Iris pigment epithelial cell (primary cell): ENCODE results near the gene EML4.
A peak's percentile ranks its signal among the peaks of the same experiment; 100 is the strongest.
"Not testable (repeated sequence)": the region's sequence is repeated elsewhere in the genome, so short reads cannot be mapped to it uniquely, and the experiment has no call there.

Source experiments
- DNase-seq: peaks from one replicate; pipeline ENCODE4 v3.0.0-alpha.2; 2011; ENCODE audit warnings: low read depth

Gene EML4

GRCh38 chr2:42353792-42354429, 184.8 kb downstream of the EML4 start:
- peak; percentile 46 for DNase-seq

DNA sequence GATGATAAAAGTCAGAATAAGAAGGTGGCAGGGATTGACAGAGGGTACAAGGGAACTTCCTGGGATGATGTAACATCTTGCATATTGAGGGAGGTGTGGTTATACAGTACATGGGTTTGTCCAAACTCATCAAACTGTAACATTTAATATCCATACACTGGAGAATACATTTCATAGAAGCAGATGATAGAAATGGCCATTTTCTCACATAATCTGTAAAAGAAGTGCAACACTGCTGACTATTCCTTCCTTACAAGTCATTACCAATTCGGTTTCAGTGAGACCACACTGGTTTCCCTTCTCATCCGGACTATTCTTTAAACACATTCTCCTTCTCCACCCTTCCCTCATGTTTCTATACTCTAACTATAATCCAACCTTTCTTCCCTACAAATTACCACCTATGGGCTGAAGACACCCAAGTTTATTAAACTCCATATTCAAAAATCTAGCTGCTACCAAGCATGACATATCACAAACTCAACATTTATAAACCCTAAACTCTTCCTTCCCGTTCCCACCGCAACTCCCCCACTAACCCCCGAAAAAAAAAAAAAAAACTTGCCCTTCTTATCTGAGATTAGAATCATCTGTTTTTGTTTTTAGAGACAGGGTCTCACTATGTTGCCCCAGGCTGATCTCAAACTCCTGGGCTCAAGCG, 190.3 kb downstream of the EML4 start:
- no peak for DNase-seq

- DNase-seq, result peak; percentile 72
Observed at GRCh38 chr2:42359965-42360483, 190.9 kb downstream of the EML4 start.

- DNase-seq, result no peak
Observed at GRCh38 chr2:42360493-42360889, 191.3 kb downstream of the EML4 start.

DNA sequence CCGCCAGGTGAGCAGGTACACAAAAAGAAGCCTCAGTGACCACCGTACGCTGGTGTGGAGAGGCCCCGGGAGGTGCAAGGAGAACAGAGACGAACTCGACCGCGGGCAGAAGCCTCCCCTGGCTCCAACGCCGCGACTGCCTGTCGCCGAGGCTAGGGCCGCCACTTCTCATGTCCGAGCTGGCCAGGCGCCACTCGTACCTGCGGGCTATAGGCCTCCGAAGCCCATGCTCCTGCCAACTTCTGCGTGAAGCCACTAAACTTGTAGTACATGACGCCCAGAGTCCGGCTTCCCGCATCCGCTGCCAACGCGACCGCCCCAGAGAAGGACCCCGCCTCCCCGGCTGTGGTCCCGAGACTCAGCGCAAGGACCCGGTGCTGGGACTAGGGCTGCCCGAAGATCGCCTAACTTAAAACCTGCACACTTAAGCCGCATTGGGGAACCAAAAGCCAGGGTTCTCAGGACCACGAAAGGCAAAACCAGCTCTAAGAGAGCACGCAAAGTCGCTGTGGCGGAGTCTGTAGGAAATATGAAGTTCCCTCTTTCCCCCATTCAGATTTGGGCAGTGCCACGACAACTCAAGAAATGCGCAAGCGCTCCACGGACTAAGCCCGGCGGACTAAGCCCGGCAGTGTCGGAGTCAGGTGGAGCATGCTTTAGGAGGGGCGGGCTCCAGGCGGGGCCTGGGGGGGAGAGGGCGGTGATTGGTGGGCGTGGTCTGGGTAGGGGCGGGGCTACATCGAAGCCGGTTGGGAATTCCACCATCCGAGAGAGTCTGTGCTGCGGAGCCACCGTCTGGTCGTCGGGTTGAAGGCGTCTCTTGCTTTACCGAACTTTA, 192.0 kb downstream of the EML4 start, which contains the start of gene COX7A2L:
TSS of gene COX7A2L (minus strand) at position 328 of the 838 bp plus-strand sequence. CDS start at position 272, 56 bp downstream.
- DNase-seq, result peak; percentile 97

- DNase-seq, result no peak
Observed at GRCh38 chr2:42361728-42362283, 192.7 kb downstream of the EML4 start.

GRCh38 chr2:42363413-42363812, 194.3 kb downstream of the EML4 start:
- no peak for DNase-seq

GRCh38 chr2:42364658-42365057, 195.5 kb downstream of the EML4 start:
- DNase-seq, result no peak

DNA sequence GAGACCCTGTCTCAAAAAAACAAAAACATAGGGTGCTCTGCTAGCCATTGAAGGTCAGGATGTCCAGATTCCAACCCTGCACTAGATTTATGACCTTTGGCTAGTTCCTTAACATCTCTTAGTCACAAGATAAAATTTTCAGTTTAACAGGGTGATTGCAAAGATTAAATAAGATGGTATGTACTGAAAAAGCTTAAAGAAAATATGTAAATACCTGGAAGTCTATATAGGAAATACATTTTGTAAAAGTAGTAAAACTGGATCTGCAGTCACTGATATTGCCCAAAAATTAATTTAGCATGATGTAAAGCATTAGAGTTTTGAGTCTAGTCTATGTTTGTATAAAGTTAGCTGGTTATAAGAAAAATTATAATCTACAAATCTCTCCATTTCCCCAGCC, 197.3 kb downstream of the EML4 start:
- DNase-seq, result no peak

DNA sequence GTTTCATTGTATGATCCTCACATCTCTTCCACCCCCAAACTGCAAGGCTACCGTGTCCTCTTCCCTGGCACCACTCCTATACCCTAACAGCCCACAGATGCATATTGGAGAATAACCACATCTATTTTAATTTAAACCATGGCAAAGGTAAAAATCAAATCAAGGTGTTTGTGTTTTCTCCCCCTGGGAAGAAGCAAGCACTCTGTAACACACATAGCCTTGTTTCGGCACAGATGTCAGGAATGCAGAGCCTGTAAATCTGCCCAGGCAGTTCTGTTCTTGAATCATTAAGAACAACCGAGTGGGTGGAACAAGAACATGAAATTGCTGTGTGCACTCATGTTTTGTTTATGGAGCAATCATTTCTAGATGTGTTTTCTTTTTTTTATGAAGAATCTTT, 198.7 kb downstream of the EML4 start:
- DNase-seq, result peak; percentile 52

DNA sequence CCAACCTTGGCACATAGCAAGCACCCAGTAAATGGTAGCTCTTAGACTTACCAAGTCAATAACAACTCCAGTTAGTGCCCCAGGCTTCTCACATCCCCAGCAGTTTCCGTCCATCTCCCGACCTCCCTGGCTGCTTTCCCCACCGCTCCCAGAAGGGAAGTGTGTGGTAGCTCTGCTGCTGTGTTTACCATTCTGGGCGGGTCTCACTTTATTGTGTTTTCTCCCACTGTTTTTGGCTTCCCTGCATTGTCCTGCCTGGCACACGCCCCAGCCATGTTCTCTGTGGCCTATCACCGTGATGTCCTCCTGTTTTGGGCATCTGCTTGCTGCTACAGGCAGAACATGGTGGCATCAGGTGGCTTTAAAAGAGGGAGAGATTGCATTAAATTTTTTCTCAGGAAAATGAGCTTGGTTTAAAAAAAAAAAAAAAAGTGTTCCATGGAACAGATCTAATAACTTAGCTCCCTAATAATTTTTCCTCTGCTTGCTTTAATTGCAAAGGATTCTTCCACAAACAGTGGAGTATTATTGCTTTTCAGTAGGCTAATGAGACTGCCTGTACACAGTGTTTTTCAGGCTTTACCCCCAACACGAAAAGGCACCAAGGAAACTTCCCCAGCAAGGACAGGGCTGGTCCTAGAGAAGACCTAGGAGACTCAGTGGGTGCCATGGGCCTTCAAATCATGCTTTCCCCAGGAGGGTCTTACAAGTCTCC, 199.8 kb downstream of the EML4 start:
- DNase-seq, result no peak

DNA sequence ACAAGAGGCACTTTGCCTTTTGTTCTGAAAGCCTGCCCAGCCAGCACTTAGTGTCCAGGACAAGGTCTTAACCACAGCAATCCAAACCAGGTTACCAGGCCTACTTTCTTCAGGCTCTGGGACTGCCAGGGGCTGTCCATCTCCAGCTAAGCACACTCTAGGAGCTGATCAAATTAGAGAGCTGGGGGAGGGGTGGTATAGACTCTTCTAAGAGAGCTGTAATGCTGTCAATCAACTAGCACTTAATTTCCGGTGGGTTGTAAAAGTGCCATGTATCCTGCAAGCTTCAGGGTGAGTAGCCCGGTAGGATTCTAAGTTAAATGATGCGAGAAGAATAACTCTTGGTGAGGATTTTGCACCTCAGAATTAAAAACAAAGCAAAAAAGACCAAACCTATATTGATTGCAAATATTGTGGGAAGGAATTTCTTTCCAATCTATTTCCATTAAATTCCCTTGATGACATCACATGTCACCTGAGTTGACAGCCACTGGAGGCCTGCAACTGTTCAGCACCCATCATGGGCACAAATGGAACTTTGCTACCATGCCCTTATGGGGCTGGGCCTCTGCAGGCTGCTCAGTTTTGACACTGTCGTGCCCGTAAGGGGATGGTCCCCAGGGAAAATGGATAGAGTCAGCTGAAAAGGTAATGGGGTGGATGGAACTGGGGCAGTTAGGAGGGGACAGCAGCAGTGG, 200.5 kb downstream of the EML4 start:
- no peak for DNase-seq

DNA sequence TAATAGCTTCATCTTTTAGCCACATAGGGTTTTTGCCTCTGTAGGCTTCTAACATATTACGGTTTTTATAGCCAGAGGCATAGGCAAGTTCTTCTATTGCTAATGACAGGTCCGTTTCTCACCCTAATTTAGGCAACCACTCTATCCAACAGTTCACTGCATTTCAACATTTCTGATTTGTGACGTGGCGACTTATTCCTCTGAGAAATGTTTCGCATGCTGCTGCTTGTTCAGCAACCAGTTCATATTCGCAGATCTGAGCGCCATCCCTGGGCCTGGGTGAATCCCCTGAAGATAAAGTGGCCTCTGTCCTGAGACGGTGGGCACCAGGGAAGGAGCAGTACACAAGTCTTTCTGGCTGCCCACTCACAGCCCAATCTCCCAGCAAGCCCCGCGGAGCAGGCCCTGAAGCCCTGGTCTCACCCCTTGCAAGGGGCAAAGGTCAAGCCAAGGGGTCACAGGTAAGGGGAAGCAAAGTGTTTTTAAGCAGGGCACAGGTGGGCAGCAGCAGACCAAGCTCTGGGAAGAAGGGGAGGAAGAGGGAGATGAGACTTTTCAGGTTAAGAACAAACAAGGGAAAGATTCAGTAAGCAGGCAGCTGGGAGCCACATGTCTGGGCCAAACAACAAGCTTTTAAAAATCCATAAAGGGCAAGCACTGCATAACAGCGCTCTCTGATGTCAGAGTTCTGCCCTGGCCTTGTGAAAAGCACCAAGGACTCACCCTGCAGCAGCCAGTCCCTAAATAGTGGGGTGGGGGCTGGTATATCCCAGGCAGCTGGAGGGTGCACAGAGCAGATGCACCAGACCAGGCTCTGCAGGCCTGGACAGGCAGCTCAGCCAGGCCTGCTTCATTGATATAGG, 202.7 kb downstream of the EML4 start:
- no peak for DNase-seq

DNA sequence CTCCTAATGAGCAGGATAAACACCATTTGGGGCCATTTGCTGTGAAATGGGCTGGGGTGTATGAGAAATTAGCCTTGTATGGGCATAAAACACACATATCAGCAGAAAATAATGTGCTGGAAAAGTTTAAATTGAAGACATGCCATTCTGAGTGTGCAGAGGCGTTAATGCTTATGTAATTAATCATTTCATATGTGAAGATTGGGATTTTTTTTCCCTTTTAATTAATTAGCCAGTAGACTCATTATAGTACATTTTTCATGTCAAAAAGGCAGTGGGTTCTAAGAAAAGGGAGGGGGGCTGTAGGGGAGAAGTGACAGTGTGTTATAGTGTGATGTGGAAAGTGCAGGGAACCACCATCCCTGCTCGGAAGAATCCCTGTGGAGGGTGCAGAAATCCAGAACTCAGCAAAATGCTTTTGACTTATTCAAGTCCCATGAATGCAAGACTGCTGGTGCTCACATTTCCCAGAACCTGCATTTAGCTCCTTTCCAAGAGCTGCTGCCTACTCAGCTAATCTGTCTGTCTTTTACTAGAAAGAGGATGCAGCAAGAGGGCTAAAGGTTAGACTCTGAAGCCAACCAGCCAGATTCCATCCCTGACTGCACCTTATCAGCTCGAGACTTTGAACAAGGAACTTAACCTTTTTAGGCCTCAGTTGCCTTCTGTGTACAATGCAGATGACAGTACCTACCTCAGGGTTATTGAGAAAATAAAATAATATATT, 203.5 kb downstream of the EML4 start:
- no peak for DNase-seq

GRCh38 chr2:42376758-42377157, 207.6 kb downstream of the EML4 start:
- DNase-seq, result no peak

DNA sequence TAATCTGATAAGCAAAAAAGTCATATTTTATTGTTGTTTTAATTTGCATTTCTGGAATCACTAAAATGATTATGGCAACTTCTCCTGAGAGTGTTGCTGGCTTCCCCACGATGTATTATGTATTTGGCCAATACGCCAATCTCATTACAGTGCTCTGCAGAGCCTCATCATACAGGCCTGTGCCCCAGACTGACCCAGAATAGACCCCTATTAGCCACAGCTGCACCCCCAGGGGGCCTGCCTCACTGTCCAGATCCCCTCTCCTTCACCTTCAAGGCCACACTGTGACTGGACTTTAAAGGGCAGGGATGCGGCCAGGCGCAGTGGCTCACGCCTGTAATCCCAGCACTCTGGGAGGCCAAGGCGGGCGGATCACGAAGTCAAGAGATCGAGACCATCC, 209.3 kb downstream of the EML4 start:
- no peak for DNase-seq

GRCh38 chr2:42380026-42380425, 210.9 kb downstream of the EML4 start:
- DNase-seq, result not testable (repeated sequence)

DNA sequence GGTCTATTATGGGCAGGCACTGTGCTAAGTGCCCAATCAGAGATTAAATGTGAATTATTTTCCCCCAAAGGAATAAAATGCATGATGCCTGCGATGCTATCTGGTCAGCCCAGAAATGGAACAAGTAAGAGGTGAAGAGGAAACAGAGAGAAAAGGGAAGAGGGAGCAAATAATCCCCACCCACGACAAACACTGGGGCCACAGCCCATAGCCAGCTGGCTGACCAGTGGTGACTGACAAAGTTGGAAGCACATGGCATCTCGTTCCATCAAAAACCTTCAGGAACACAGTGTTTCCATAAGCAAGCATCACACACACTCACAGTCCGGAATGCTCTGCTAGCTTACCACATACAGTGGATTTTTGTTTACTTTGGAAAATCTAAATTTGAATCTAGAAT, 213.0 kb downstream of the EML4 start:
- DNase-seq, result no peak
